C4-2B (cell line): ENCODE measurements around the gene DLG2.

Experiments used
- ZFX ChIP-seq: fragments of 450-650 bp; IDR thresholded peaks from 2 replicates; pipeline ENCODE4 v1.6.1; 2017
- TF ChIP-seq, protein P1 (sequence below): fragments of 450-650 bp; conservative IDR thresholded peaks from 2 replicates; pipeline ENCODE4 v1.5.1; 2017; ENCODE audit warnings: mild to moderate bottlenecking

DNA sequence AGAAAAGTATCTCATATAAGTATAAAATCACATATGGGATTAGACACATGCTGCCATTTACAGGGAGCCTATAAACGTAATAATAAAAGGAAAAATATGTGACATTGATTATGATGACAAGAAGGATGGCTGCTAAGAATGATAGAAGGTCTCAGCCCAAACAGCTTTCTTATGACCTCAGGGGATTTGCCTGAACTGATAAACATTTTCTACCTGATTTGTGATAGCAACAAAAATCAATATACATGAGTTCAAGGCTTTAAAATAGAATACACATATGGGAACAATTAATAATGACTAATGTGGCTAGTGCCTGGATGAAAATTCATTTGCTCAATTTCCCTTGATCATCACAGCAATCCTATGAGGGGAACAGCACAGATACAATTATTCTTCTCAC, 1704.2 kb downstream of the DLG2 start:
- TF ChIP-seq, protein P1, sequence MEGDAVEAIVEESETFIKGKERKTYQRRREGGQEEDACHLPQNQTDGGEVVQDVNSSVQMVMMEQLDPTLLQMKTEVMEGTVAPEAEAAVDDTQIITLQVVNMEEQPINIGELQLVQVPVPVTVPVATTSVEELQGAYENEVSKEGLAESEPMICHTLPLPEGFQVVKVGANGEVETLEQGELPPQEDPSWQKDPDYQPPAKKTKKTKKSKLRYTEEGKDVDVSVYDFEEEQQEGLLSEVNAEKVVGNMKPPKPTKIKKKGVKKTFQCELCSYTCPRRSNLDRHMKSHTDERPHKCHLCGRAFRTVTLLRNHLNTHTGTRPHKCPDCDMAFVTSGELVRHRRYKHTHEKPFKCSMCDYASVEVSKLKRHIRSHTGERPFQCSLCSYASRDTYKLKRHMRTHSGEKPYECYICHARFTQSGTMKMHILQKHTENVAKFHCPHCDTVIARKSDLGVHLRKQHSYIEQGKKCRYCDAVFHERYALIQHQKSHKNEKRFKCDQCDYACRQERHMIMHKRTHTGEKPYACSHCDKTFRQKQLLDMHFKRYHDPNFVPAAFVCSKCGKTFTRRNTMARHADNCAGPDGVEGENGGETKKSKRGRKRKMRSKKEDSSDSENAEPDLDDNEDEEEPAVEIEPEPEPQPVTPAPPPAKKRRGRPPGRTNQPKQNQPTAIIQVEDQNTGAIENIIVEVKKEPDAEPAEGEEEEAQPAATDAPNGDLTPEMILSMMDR = no peak
- no peak for TF ChIP-seq ZFX
